UCSD-AML1 (cell line): Measurements from ENCODE around the gene RNMT.
"Not testable (repeated sequence)": the region's sequence is repeated elsewhere in the genome, so short reads cannot be mapped to it uniquely, and the experiment has no call there.

ENCODE experiments used
- DNase-seq: peaks from one replicate; lab custom pipeline; 2025; ENCODE audit not compliant: unreplicated experiment; lab: John Stamatoyannopoulos, UW

RNMT gene

GRCh38 chr18:13730481-13730880 lies 4.0 kb downstream of the RNMT start:
- no peak for DNase-seq

- DNase-seq = no peak
Measured at GRCh38 chr18:13735681-13736080, 9.2 kb downstream of the RNMT start.

- DNase-seq = no peak
Measured at GRCh38 chr18:13745696-13746095, 19.2 kb downstream of the RNMT start.

DNA sequence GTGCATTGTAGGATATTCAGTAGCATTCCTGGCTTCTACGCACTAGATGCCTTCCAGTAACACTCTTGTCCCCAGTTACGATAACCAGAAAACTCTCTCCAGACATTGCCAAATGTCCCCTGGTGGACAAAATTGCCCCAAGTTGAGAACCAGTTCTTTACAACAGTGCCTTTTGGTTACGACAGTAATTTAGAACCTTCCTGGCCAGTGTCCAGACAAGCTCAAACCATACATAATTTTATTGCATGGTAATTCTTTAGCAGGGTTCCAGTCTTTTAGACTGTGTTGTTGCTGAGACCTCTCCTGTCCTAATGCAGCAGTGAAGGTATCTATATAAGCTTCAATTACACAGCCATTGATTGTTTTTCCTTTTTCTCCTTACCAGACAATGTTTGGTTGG lies 20.2 kb downstream of the RNMT start:
- no peak for DNase-seq

GRCh38 chr18:13751599-13751998 lies 25.1 kb downstream of the RNMT start:
- not testable (repeated sequence) for DNase-seq

- DNase-seq = no peak
Measured at GRCh38 chr18:13756261-13756660, 29.8 kb downstream of the RNMT start.

DNA sequence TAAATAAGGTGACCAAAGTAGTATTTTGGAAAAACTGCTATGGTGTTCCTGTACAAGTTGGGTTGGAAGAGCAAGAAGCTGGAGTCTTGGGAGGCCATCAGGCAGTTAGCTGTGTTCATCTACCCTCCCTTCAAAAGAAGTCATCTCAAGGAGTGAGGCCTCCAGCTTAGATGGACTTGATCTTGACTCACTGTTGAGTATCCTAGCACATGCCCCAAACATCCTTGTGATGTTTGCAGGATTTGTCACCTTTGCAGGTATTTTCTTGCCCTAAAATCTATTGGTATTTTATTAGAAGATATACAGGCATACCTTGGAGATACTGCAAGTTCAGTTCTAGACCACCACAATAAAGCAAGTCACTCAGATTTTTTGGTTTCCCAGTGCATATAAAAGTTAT lies 30.2 kb downstream of the RNMT start:
- no peak for DNase-seq

DNA sequence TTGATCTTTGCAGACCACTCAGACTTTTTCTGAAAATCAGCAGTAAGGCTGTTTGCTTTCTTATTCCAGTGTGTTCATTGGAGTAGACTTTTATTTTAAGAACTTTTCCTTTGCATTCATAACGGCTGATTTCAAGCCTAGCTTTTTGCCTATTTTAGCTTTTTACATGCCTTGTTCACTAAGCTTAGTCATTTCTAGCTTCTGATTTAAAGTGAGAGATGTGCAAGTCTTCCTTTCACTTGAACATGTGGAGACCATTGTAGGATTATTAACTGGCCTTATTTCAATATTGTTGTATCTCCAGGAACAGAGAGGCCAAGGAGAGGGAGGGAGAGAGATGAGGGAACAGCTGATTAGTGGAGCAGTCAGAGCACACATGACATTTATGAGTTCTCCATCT lies 32.1 kb downstream of the RNMT start:
- no peak for DNase-seq

DNA sequence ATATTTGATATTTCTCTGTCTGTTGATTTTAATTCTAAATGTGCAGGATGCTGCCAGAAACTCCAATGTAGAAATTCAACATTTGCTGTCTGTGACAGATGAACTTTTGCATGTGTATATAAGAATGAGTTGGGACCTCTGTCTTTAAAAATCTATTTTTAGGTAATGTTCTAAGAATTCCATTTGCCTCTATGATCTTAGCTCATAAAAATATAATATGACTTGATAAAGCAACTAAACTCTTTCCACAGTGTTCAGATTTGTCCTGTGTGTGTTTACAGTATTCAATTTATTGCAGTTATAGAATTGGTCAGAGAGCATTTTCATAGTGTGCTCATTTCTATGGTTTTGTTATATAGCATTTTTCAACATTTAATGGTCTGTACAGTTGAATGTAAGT lies 33.6 kb downstream of the RNMT start:
- no peak for DNase-seq

DNA sequence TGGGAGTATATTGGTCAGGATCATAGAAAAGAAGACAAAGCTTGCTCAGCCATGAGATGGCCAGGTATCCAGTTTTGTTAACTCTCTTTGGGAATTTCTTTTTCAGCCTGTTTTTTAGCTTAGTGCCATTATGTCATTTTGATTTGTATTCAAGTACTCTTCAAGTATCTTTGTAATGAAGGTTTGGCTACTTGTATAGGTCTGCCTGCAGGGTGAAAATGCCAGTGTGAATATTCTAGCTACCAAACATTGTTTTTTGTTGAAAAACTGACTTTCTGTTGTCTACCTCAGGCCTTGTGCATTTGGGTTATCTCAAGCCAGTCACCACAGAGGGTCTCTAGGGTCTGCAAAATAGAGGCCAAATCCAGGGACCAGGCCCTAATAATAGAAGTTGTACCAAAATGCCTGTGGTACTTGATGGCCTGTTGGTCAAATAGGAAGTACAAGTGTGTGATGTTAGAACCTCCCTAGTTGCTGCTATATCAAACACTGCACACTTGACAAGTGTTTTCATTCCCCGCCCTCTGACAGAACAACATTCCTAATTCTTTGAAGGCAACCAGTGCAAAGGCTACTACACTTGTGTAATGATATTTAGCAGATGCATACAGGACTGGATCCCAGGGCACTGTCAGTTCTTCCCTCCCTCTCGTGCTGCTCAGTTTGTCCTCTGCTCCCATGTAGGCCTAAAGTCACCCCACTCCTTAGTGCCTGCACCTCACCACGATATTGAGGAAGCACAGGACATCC lies 36.4 kb downstream of the RNMT start:
- DNase-seq = no peak

GRCh38 chr18:13775058-13775457 lies 48.6 kb downstream of the RNMT start:
- DNase-seq = no peak

DNA sequence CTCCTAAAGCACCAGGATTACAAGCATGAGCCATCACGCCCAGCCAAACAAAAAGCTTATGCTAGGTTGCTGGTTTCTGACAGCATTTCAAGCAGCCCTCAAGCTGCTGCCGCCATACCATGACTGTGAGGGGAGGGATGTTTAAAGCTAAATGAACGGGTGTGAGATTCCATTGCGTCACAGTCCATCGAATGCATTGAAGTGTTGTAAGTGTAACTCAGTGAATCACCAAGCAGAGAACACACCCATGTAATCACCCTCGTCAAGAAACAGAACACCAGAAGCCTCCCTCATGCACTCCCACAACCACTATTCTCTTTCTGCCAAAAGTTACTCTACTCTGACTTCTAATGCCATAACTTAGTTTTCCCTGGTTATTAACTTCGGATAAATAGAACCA lies 64.7 kb downstream of the RNMT start:
- no peak for DNase-seq

GRCh38 chr18:13793819-13794218 lies 67.3 kb downstream of the RNMT start:
- DNase-seq = no peak

DNA sequence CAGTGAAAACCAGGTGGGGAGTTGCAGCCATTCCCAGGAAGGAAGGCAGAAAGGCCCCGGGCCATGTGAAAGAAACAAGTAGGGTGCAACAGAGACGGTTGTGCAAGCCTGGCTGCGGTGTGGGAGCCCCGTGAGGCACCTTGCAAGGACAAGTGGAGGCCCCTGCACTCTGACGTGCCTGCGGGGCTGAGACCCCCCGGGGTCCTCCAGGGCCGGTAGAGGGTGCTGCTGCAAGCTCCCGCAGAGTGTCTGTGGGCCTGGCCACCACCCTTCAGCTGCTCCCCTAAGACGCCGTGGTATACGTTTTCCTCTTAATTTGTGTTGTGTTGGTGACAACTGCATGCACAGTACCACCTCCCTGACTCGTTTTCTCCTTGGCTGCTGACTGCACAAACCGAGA lies 70.0 kb downstream of the RNMT start:
- no peak for DNase-seq

DNA sequence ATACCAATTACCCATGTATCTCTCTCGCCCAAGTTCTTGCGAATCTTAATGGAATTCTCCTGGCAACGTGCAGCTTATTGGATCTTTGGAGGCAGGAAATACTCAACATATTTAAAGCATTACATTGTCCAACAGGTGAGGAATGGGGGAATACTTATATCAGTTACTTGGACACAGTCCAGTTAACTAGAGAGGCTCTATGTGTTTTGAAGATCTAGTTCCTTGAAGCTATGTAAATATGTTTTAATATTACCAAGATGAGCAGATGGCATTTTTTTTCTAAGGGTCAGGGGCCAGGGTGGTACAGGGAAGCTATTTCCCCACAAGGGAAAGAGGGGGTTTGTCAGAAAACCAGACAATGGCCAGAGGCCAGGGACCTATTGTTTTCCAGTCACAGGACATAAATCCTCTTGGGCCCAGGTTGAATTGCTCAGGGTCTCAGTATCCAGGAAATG lies 70.7 kb downstream of the RNMT start:
- no peak for DNase-seq

DNA sequence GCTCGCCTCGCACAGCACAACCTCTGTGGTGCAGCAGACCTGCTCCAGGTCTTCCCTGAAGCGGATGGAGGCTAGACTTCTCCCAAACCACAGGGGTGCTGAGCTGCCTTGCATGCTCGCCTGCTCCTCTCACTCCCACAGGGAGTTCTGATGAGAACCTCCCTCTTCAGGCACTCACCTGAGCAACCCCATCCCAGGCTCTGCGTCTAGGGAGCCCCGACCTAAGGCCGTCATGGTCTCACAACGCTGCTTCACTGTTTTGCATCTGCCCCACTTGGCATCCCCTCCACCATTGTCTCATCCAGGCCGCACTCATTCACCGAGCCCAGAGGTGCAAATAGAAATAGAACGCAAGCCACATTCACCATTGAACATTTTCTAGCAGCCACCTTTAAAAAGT lies 72.9 kb downstream of the RNMT start:
- DNase-seq = no peak

- DNase-seq = no peak
Measured at GRCh38 chr18:13800505-13801259, 74.2 kb downstream of the RNMT start.

GRCh38 chr18:13801260-13801601 lies 74.8 kb downstream of the RNMT start:
- DNase-seq = no peak

- no peak for DNase-seq
Measured at GRCh38 chr18:13804305-13804704, 77.8 kb downstream of the RNMT start.

DNA sequence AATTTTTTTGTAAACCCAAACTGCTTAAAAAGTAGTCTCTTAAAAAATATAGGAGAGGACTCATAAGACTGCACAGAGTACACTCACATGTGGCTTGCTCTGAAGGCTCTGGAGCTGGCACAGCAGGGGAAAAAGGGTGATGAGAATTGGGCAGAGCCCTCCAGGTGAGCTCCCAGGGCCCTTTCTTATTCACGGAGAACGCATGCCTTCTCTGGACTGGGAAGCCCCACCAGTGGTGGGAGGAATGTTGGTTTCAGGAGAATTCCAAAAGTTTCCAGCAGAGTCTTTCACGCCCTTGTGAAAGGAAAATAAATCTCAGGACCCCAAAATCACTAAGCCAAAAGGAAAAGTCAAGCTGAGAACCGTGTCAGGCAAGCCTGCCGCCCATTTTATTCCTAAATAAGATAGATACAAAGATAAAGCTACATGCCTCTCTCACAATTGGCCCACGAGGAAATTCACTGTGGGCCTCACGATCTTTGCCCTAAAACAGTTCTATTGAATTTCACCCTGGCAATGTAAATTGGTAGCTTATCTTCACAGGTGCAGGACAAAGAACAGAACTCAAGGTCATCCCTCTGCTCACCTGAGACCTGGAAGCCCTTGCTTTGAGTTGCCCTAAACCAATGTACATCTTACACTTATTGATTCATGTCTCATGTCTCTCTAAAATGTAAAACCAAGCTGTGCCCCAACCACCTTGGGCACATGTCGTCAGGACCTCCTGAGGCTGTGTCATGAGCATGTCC lies 82.0 kb downstream of the RNMT start:
- DNase-seq = no peak

DNA sequence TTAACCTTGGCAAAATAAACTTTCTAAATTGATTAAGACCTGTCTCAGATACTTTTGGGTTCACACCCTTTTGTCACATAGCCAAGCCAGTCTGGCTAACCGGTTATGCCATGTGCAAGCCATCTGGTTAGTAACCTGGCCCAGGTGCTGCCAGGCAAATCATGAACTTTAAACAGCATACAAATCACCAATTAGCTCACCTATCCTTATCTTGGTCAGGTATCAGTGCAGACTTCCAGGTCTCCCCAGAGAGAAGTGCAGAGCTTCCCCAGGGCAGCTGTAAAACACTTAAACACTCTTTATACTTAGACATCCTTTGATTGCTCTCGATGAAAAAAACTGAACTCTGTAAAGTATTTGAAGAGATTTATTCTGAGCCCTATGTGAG lies 82.6 kb downstream of the RNMT start:
- DNase-seq = no peak
